ENCODE data around the gene THSD7B.

The THSD7B gene

GRCh38 chr2:137221797-137222492 lies 456.6 kb downstream of the THSD7B start:
- no peak for TF ChIP-seq CTCF (IDR thresholded peaks at IDR 0.05; ENCODE audit: borderline replicate concordance, control extremely low read depth, extremely low read depth, insufficient read depth, missing control alignments)
- in situ Hi-C loops (cut with MboI; ENCODE audit: low sequenced_read_pairs, unreplicated experiment) = no loop called here
- no peak for DNase-seq (ENCODE audit: low spot score)

GRCh38 chr2:137223722-137224121 lies 458.4 kb downstream of the THSD7B start:
- in situ Hi-C loops (cut with MboI; ENCODE audit: low sequenced_read_pairs, unreplicated experiment) = no loop called here
- no peak for TF ChIP-seq CTCF (IDR thresholded peaks at IDR 0.05; ENCODE audit: borderline replicate concordance, control extremely low read depth, extremely low read depth, insufficient read depth, missing control alignments)

GRCh38 chr2:137228566-137228965 lies 463.2 kb downstream of the THSD7B start:
- DNase-seq (ENCODE audit: low spot score) = no peak
- in situ Hi-C loops (cut with MboI; ENCODE audit: low sequenced_read_pairs, unreplicated experiment) = no loop called here
- TF ChIP-seq CTCF (IDR thresholded peaks at IDR 0.05; ENCODE audit: borderline replicate concordance, control extremely low read depth, extremely low read depth, insufficient read depth, missing control alignments) = no peak

More at GRCh38 chr2:137223722-137224121, 458.4 kb downstream of the THSD7B start:
- no peak for DNase-seq (ENCODE audit: low spot score)

DNA sequence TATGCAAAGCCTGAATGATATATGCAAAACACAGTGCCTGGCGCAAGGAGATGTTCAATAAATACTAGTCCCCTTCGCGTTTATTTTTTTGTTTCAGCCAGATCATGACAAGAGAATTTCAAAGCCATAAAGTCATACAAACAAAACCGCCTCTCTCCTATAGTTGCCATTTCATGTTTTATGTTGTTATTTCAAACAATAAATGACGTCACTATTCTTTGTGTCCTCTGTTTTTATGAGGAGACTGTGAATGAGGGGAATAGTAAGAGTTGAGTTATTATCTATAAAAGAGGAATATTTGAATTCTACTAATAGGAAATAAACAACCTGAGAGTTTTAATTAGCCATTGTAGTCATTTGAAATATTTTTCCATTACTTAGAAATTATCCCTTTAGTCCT lies 464.5 kb downstream of the THSD7B start:
- in situ Hi-C loops (cut with MboI; ENCODE audit: low sequenced_read_pairs, unreplicated experiment) = no loop called here
- DNase-seq (ENCODE audit: low spot score) = no peak
- no peak for TF ChIP-seq CTCF (IDR thresholded peaks at IDR 0.05; ENCODE audit: borderline replicate concordance, control extremely low read depth, extremely low read depth, insufficient read depth, missing control alignments)

GRCh38 chr2:137231628-137232027 lies 466.3 kb downstream of the THSD7B start:
- in situ Hi-C loops (cut with MboI; ENCODE audit: low sequenced_read_pairs, unreplicated experiment) = no loop called here
- DNase-seq (ENCODE audit: low spot score) = no peak
- no peak for TF ChIP-seq CTCF (IDR thresholded peaks at IDR 0.05; ENCODE audit: borderline replicate concordance, control extremely low read depth, extremely low read depth, insufficient read depth, missing control alignments)

DNA sequence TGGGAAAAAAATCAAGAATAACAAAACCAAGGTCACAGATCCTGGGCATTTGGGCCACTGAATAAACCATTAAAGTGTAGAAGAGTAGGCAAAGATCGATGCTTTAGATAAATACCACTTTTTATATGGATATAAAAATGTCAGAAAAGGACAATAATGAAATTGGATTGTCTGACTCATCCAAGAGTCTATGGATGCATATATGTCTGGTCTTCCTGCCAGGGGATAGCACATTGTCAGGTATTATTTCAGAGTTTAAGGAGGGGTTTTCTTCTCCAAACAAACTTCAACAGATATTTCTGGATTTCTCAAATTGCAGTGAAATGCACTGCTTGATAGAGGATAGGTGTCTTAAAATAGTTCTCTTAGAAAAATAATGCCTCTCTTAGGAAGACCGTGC lies 466.7 kb downstream of the THSD7B start:
- DNase-seq (ENCODE audit: low spot score) = no peak
- no peak for TF ChIP-seq CTCF (IDR thresholded peaks at IDR 0.05; ENCODE audit: borderline replicate concordance, control extremely low read depth, extremely low read depth, insufficient read depth, missing control alignments)
- in situ Hi-C loops (cut with MboI; ENCODE audit: low sequenced_read_pairs, unreplicated experiment) = no loop called here

Measured in GM13976 (cell line).